NCI-H146 (cell line): ENCODE results near the gene SHC4.
A peak's percentile ranks its signal among the peaks of the same experiment; 100 is the strongest.

Experiments
- DNase-seq: peaks from one replicate; lab custom pipeline; 2025; lab: John Stamatoyannopoulos, UW

SHC4 gene

DNA sequence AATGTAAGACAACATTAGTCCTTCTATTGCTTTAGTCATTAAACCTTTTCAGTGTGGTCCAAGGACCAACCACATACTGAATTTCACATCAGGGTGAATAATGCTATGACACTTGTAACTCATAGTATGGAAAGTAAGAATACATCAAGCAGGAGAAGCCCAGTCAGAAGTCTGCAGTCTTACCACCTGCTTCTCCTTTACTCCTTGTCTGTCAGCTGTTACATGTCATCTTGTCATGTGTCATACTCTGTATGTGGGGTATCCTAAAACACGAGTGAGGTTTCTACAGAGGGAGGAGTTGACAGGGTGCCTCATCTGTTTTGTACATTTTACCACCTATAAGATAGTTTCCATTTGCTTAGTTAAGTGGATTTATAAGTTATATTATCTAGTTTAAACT lies 118.6 kb downstream of the SHC4 start:
- DNase-seq, result no peak

DNA sequence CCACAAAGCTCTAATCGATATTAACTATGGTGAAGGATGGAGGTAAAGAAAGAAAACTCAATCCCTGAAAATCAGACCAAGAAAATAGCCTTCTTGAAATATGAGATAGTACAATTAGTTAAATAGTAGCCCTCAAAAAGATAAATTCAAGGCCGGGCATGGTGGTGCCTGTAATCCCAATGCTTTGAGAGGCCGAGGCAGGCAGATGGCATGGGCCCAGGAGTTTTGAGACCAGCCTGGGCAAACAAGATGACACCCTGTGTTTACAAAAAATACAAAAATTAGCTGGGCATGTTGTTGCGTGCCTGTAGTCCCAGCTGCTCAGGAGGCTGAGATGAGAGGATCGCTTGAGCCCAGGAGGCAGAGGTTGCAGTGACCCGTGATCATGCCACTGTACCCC lies 121.2 kb downstream of the SHC4 start:
- no peak for DNase-seq

DNA sequence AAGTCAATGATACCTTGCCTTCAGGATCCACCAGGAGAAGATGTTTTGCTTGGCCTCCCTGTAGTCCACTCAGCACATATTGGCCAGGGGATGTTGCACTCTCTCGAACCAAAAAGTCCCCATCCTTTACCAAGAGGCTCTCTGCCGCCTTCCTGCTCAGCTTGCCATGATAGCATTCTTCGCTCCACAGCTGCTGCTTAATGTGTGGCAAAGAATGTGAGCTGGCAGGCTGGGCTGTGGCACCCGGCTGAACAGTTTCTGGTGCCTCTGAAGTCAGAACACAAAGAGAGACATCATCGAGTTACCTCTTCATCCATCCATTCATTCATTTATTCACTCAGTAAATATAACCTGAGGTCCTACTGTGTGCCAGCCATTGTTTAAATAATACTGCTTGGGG lies 129.0 kb downstream of the SHC4 start:
- no peak for DNase-seq

DNA sequence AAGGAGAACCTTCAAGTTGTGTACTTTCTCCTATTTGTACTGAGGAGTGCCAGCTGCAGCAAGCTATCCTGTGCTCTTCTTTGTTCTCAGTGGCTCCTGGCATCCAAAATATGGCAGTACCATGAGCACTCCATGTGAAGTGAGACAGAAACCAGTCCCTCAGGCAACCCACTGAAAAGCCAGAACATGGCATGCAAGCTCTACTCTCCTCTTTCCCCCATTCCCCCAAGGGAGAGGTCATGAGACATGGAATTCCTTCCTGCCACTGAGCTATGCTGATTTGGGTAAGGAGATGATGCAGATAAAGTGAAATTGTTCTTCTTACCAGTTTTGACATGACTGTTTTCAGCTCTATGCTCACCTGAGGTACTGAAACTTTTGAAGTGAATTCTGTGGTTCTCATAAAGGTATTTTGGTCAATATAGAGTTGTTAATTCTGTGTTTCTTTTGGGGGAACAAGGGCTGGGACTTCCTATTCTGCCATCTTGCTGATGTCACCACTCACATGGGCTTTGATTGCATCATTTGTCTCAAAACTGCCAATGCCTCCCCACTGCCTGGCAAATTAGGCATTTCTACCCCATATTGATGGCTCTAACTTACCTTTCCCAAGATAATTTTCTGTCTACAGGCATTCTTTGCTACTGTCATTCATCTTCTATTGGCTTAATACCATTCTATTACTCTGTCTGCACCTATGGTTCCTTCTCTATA lies 130.0 kb downstream of the SHC4 start:
- no peak for DNase-seq

DNA sequence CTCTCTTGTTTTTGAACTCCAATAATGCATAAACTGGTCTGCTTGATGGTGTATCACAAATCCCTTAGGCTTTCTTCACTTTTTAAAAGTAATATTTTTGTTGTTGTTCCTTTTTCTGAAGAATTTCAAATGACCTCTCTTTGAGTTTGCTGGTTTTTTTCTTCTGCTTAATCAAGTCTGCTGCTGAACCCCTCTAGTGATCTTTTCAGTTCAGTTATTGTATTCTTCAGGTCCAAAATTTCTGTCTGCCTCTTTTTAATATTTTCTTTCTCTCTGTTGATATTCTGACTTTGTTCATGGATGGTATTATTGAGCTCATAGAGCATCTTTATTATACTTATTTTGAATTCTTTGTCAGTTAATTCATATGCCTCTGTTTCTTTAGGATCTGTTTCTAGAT lies 131.1 kb downstream of the SHC4 start:
- DNase-seq, result no peak

DNA sequence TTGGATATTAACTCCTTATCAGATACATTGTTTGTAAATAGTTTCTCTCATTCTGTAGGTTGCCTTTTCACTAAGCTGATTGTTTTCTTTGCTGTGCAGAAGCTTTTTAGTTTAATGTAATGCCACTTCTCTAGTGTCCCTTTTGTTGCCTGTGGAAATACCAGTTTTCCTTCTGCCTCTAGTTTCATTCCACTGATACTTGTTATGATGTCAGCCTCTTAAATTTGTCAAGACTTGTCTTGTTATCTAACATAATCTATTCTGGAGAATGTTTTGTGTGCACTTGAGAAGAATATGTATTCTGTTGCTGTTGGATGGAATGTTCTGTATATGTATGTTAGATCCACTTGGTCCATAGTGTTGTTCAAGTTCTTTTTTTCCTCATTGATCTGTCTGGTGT lies 134.8 kb downstream of the SHC4 start:
- DNase-seq, result no peak

DNA sequence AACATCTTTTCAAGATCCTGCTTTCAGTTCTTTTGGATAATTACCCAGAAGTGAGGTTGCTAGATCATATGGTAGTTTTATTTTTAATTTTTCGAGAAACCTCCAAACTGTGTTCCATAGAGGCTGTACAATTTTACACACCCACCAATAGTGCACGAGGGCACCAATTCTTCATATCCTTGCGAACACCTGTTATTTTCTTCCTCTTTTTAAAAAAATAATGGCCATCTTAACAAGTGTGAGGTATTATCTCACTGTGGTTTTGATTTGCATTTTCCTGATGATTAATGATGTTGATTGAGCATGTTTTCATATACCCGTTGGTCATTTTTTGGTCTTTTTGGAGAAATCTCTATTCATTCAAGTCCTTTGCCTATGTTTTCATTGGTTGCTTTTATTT lies 135.2 kb downstream of the SHC4 start:
- no peak for DNase-seq

DNA sequence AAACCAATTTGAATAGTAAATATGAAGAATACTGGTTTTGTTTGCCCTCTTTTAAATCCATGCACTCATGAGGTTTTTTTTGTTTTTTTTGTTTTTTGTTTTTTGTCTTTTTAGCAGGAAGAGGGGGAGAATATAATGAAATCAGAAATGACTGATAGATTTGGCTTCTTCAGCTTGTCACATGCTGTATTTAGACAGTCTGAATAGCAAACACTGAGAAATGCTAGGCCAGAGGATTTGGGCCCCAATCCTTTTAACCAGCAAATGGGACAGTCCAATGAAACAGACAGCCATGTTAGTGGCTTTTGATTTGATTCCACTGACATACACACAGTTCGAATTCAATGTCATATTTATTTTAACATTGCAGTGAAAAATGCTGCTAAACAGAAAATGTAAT lies 138.6 kb downstream of the SHC4 start:
- DNase-seq, result no peak

DNA sequence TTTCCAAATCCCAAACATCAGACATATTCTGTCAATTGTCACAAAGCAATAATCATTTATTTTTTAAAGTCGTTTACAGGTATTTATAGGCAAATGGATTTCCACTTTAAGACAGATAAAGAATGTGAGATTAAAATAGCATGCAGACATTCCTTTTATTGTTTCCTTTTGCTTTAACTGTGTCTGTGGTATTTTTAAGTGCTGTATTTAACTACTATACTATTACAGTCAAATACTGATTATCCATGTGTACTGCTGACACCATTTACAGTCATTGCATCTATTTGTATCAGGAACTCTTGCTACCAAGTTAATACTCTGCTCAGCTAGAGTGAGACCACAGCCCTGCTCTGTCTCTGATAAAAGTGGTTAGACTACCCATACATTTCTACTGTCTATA lies 140.0 kb downstream of the SHC4 start:
- DNase-seq, result no peak

DNA sequence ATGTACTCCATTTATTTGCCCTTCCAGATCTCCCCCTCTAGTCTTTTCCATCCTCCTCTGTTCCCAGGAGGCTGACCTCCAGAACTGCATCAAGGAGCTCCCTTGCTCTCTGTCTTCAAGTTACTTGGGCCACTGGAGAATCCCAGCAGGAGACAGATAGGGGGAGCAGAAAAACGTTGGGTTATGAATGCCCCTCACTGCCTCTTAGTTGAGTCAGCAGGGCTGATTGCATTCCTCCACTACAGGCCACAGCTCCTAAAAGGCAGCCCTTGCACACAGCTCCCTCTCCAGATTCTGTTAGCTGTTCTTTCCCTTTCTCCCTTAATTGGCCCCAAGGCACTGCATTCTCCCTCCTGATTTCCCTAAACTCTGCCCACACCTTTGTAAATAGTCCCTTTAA lies 140.5 kb downstream of the SHC4 start:
- DNase-seq, result no peak

DNA sequence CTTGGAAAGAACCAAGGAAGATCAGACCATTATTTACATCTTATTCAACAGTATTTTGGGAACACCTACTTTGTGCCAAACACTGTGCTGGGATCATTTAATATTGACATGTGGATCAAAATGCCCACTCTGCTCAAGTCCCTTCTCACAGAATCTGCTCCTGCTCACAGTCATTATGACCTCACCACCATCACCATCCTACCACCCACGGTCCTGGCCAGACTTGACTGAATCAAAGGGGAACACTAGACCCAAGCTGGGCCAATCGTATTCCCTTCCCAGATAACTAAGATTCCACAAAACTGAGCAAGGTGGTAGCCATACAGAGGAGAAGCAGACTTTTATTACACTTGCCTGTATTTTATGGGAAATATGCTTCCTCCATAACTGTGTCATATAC lies 149.4 kb downstream of the SHC4 start:
- DNase-seq, result no peak

DNA sequence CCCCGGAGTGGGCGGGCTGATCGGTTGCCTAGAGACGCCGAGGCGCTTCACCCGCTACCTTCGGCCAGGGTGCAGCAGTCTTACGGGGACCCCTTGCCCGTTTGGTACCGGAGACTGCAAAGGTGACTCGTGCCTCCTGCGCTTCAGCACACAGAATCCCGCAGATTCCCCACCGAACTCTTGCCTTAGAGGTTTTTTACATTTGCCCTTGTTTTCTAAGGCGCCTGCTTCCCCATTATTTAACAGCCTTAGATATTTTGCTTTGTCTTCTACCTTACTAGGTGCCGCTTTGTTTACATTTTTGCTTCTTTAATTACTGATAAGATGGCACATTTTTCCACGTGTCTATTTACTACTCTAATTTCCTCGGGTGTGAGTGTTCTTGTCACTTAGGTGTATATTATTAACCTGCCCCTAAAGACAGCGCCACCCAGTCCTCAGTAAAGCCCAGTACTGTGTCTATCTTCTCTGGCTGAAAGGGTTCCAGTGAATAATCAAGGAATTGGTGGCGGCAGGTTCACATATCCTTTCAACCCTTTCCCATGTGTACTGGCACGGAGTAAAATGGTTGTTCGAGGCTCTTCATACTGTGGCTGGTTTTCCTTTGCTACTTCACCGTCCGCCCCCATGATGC lies 152.3 kb downstream of the SHC4 start:
- DNase-seq, result peak; percentile 35

DNA sequence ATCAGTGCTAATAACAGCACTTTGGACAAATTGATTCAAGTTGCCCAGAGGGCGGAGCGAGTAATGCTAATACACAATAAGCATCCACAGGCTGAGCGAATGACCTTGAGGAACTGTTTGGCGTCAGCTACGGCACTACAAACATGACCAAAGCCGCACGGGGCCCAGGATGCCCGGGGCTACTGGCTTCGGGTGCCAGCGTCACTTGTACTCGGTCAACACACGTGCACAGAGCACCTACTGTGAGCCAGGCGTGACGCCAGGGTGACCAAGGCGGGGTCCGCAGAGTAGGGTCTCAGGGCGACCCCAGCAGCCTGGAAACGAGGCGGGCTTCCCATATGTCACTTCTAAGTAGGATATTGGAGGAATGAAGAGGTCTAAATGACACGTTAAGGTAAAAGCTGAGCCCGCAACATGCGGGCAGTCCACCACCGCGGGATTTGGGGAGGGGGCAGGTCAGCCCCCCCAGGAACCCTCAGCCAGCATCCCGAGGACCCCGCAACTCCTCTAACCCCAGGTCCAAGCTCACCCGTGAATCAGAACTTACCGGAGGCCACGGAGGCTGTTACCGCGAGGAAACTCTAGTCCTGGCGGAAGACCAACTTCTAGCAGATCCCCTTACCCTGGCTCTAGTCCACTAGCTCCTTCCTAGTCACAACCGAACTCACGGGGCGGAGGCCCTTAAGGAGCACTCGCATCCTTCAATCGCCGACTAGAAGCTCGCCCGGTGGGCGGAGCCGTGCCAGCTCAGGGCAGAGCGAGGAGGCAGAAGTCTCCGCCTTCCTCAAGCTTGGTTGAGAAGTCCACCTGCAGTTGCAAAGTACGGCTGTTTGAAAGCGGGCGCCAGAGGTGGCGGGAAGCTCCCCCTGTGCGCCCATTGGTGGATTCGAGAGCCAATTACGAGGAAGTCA lies 153.1 kb downstream of the SHC4 start, which contains the start of gene CEP152:
Gene CEP152, minus strand, starts transcription at position 656 of the 911 bp plus-strand sequence. CDS start 5,420 bp downstream, outside the sequence.
- DNase-seq, result peak; percentile 99

DNA sequence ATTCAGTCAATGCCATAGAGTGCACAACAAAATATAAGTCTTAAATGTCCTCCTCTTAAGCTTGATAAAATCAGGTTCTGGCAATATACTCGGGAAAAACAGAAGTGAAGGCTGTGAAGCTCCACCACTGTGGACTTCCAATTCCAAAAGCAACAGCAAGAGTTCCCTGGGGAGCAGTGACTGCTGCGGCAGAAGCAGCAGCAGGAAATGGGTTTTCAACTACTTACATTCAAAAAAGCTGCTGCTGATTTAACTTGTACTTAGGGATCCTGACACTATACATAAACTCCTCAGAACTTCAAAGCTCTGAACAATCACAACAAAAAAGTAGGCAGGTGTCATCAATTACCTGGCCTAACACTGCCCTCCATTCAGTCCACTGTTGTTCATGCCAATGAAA lies 157.6 kb downstream of the SHC4 start:
- DNase-seq, result no peak

DNA sequence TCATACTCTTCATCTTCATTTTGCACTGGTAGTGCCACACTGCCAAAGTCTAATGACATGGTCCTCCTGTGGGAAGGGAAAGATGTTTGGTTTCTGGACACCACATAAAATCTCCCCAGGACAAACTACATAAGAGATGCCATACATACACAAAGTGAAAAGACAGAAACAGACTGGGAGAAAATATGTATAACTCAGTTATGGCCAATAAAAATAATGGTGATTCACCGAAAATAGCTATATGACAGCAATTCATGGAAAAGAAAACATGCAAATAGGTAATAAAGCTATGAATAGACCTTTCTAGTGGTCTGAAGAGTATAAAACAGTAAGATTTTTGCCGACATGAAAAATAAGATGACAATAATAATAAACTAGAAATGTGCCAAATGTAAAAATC lies 158.1 kb downstream of the SHC4 start:
- DNase-seq, result no peak

DNA sequence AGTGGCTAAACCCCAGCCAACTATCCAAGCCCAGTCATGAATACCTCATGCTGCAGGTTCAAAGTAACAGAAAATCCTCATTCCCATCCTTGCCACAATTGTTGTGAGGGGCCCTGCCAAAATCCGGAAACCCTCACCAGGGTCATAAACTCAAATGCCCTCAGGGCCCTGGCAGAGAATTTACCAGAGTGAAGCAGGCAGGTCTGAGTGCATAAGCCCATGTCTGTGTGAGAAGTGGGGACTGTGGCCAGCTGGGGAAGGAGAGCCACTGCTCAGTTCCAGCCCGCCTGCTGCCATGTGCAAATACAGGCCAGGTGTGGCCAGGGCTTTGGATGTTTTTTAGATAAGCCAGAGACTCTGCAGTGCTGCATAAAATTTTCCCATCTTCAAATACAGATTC lies 159.8 kb downstream of the SHC4 start:
- peak; percentile 79 for DNase-seq

DNA sequence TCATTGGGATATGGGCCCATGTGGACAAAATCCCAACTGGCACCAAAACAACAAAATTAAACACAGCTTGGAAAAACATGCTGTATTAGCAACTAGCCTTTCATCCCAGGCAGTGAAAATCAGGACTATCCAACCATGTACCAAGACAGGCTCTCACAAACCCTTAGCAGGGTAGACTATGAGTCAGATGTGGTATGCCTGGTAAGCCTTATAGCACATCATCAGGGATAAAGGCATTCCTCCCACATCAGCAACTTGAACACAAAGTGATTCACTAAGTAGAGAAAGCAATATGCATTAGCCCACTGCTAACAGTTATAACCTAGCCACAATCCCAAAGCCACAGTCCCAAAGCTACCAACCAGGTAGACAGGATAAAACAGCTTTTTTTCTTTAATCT lies 160.9 kb downstream of the SHC4 start:
- no peak for DNase-seq

DNA sequence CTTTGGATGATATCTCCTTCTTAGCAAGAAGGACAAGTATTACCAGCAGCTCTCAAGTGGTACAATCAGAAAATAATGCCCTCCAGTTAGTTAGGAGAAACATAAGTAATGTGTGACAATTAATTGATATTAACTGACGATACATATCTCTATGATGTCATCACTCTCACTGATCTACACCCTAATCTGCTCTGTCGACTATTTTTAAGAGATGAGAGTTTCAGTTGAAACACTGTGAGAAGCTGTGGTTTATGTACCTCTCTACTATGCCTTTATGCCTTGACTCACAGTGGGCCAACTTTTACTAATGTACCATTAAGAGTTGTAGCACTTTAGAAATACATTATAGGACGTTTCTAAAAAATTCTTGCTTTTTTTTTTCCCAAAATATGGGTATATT lies 161.5 kb downstream of the SHC4 start:
- DNase-seq, result no peak

DNA sequence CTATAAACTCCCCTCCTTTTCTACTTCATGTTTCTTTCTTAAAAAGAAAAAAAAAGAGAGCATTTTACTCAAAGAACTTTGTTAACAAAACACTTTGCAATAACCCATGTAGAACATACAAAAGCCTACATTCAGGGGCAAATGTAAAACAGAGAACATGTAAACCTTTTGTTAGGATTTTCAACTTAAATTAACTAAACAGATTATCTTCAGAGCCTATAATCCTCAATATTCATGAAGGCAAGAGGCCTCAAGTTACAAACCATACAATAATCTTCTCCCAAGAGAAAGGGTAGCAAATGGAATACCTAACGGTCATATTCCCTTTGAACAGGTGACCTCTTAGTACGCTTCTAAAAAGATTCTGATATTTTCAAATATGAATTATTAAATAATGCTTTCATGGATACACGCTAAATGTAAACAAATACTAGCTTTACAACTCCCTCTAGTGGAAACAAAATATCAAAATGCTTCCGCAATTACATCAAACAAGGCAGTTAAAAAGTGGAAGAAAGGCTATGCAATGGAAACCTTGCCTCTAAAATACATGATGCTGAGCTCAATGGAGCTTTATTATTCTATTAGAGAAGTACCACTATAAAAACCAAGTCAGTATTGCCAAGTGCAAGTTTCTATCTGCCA lies 162.8 kb downstream of the SHC4 start:
- DNase-seq, result no peak

DNA sequence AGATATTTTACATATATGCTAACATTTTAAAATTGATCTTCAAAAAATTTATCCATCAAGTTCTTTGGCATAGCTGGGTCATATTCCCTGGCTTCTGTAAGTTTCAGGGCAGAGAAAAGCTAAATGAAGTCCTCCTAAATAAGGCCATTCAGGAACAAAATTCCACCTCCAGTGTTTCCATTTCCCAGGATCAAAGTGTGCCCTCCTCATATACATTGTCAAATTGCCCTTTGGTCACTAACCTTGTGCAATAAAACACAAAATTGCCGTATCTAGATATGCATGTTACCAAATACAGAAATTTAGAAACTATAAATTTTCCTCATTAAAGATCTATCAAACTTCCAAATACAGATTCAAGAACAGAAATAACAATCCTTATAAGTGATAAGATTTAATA lies 163.5 kb downstream of the SHC4 start:
- no peak for DNase-seq

DNA sequence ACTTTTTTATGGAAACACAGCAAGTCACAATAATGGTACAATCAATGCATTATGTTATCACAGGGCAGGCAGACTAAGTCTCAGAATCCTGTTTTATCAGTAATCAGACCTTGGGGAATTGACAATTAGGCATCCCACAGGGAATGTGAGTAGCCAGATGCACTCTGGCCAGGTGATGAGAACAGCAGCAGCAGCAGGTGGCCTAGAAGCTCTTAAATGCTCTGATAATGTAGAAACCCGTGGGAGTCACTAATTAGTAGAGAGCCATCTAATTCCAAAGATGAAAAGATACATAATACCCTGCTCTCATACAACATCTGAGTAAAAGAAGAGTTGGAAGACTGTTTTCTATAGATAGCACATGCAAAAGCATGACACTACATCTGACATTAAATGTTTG lies 165.4 kb downstream of the SHC4 start:
- peak; percentile 95 for DNase-seq

DNA sequence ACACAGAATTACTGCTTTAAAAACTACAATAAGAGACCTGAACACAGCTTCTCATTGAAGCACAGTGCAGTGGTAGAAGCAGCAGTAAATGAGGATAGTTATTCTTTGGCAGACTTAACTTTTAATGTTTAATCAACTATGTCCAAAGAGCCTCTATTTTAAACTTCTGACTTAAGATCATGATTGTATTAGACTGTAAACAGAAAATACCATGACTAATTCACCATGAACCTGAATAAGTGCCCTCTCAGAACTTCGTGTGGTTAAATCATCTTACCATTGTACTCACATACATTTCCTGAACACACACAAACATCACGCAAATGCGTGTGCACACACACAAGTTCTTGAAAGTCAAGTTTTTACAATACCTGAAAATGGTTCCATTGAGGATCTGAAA lies 166.8 kb downstream of the SHC4 start:
- no peak for DNase-seq
